Activated gamma-delta T cell treated with Interleukin-2 at 50 U/mL for 16 hours (primary cell): ENCODE measurements around the gene MYL11.

Source experiments
- DNase-seq: peaks from one replicate; pipeline ENCODE4 v3.0.0-alpha.2; 2020

MYL11 gene

DNA sequence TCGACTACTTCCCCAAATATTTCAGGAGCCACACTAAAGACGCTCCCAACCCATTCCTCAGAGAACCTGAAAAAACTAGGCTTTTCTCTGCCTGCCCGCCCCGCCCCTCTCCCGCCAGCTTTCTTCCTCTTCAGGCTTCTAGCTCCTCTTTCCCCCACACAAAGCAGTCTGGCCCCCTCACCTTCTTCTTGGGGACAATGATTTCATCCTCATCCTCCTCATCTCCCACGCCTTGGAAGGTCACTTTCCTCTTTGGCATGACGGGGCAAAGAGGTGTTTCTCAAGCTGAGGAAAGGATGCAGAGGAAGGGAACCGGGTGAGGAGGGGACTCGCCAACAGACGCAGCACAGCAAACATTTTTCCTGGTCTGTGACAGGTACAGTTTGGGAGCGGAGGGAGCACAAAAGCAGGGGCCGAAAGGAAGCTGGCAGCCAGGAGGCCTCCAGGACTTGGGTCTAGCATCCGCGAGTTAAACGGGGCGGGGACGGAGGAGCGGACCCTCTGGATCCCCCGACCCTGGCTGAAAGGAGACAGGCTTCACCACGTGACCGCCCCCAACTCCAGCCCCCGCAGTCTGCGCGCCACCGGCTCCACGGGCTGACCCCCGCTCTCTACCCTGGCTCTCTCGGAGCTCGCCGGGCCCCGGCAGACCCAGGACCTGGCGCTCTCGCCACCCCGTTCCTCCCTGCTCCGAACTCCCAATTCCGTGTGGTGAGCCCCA is 20.0 kb upstream of the MYL11 start:
- DNase-seq: no peak

DNA sequence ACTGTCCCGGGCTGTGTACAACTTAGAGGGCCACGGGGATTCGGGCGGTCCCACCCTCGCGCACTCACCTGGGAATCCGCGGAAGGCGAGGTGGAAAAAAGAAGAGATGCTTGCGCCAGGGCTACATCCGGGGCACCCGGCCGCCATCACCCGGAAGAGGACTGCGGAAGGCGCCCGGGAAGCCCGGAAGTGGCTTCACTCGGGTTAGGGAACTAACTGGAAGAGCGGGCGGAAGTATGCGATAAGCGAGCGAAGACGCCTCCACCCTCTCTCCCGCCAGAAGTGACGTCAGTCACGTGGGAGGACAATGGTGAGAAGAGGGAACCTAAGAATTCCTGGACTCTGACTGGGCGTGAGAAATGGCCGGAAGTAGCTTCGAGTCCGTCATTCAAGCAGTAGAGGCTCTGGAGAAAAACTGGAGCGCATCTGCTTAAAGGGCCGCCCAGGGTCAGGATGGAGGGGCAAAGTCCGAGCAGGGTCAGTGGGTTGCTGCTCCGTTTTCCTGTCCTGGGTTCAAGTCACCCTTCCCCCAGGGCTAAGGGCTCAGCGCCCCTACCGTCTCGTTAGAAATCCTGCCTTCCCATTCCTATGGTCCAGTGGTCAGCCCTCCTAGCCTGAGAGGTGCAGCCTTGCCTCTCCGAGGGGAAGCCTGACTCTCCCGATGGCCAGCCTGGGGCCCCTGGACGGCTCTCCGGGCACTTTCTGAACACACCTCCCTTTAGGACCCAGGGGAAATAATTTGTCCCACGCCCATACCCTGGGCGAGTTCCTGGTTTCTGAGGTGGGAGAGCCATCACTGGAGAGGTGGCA is 19.3 kb upstream of the MYL11 start, which contains the start of gene CD2BP2:
Gene CD2BP2 (minus strand): TSS at position 165 of the 810 bp plus-strand sequence. CDS start 627 bp downstream, outside the sequence.
- peak; percentile 86 for DNase-seq

DNA sequence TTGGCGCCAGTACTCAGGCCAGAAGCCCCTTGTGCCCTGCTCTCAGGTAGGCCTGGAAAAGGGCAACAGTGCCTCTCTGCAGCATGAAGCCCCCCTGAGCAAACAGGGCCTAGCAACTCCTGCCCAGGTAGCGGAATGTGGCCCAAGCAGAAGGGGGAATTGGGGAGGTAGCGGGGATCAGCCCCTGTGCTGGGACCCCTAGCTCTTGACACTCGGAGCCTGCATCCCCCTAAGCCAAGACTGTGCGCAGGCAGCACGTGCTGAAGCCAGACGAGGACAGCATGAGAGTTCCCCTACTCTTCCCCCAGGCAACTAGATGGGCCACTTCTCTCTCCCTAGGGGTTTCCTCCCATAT is 18.7 kb upstream of the MYL11 start:
- DNase-seq: no peak

DNA sequence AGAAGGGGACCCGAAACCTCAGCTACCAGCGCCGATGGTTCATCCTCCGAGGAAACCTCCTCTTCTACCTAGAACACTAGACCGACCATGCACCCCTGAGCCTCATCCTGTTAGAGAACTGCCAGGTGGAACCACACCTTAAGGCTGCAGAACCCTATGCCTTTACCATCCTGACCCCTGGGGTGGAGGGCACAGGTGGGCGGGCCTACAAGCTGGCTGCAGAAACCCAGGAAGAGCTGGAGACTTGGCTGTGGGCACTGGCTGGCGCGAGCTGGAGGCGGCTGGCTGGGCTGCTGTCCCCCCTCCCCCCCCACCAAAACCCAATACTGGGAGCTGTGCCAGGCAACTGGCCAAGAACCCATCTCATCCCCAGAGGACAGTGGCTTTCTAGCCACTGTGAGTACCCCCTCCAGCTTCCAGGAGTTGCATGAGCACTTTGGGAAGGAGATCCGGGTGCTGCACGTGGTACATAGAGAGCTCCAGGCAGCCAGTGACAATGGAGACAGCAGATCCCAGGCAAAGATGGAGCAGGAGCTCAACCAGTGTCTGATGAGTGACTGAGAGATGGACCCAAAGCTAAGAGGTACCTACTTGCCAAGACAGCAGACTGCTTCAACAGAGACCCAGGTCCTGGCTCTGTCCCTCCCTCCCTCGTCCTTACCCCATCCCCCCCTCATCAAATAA is 18.1 kb upstream of the MYL11 start:
- no peak for DNase-seq

DNA sequence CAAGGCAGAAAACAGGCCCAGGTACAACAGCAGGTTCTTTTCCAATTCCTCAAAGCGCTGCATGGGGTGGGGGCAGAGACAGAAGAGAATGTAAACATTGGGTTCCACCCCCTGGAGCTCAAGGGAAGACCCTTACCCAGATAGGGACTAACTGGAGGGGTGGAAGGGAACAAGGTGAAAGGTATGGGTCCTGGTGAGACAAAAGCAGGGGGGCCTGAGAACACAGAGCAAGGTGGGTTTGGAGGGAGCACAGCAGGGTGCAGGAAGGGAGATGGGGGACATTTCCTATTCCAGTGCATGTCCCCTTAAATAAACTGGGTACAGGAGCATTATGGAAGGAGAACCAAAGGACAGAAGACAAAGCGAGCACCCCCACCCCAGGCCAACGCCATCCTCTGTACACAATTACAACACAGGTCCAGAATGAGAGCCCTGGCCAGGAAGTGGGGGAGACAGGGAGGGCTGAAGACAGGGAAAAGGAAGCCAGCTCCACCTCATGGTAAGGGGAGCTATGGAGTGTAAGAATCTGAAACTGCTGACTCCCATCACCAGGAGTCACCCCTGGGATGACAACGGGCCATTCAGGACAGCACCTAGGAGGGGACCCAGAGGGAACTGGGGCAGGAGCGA is 17.4 kb upstream of the MYL11 start:
- DNase-seq: no peak

DNA sequence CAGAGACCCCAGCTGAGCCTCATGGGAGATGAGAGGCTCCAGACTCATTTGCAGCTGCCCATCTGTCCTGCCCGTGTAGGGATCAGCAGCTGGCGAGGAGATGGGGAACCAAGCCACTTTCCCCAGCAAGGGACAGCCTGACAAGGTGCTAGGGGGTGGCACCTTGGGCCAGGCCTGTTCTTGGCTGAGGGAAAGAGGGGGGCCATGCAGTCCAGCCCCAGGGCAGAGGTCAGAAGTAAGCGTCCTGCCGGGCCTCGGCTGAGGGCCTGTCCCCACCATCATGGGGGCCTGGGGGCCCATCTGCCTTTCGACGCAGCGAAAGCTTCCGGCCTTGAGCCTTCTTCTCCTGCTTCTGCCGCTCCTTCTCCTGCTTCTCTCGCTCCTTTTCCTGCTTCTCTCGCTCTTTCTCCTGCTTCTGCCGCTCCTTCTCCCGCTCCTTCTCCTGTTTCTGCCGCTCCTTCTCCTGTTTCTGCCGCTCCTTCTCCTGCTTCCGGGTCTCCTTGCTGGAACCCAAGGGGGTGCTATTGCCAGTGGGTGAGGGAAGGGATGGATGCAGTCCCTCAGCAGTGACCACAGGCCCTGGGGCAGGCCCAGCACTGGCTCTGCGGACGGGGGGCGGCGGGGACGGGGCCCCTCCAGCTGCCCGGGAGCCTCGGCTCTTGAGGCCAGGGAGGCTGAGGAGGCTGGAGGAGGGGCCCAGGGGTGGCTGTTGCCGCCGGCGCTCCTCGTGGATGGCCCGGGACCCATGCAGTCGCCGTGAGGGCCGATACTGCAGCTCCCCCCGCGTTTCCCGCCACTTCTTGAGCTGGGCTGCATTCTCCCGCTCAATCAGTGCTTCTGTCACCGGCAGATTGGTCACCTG is 16.7 kb upstream of the MYL11 start:
- no peak for DNase-seq

DNA sequence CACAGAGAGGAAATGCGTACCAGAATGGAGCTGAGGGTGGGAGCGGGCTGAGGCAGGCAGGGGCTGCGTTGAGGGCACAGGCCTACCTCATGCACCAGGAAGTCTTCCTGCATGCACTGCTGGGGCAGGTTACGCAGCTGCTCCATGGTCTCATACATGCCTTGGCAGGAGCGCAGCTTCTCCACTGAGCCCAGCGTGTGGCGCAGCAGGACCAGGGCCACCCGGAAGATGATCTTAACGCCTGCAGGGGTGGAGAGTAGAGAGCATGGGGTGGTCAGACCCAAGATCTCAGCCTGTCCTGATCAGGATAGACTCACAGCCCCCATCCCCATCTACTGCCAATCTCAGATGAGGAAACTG is 16.0 kb upstream of the MYL11 start:
- DNase-seq: no peak

DNA sequence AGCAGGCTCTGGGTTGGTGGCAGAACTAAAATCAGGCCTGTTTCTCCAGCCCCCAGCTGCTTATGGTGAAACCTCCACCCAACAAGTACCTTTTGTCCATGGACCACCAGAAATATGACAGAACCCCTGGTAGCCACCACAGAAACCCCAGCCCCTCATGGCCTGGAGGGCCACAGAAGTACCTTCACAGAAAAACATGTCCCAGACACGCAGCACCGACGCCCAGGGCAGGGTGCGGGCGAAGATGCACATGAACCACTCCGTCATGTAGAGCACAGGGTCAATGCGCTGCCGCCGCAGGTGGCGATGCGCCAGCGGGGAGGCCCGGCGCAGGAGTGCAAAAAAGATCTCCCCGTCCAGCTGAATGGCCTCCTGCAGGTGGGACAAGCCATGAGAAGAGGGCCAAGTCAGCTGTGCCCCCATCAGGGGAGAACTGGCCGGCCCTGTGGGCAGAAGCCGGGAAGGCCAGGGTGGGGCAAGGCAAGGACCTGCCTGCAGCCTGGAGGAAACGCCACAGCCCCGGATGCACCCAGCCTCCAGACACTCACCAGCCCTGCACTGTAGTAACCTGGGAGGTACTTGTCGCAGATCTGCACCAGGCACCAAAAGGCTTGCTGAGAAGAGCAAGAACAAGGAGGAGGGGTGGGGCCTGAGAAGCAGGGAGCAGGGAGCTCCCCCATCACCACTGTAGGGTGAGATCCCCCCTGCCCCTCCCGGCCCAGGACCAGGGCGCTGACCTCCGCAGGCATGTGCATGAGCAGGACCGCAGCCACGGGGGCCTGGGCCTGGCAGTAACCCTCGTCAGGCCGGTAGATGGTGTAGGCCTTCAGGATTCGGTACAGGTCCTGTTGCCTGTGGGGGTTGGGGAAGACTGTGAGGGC is 15.4 kb upstream of the MYL11 start:
- no peak for DNase-seq

DNA sequence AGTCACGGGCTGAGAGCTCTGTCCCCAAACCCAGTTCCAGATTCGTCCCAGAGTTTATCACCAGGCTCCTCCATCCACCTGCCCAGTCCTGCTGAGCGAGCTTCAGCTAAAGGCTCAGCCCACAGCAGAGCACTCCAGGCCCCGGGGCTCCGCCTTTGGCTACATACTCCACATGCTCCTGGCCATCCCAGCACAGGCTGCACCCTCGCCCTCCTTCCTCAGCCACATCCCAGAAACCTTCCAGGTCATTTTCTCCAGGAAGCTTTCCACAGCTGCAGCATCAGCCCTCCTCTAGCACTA is 14.8 kb upstream of the MYL11 start:
- DNase-seq: no peak

DNA sequence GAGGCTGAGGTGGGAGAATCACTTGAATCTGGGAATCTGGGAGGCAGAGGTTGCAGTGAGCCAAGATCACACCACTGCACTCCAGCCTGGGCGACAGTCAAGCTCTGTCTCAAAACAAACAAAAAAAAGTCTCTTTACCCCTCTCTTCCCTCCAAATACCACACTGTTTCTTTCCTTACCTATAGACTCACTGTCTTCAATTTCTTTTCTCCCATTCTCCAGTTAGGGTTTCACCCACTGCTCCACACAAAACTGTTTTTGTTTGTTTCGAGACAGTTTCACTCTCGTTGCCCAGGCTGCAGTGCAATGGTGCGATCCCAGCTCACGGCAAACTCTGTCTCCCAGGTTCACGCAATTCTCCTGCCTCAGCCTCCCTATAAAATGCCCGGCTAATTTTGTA is 13.4 kb upstream of the MYL11 start:
- DNase-seq: no peak

DNA sequence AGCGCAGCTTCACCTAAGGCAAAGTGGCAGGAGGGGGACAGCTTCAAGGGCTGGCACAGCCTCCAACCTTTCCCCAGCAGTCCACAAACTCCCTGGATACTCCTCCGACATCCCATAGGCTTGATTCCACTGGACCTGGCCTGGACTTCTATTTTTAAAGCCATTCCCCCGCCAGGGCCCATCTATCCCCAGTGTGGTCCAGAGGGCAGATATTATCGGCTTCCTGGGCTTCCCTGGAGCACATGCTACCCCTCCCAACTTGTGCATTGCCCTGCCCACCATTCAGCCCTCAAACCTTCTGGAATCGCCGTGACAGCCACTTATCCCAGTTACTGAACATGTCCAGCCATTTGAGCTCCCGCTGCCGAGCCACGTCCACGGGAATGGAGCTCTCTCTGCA is 9.4 kb upstream of the MYL11 start:
- DNase-seq: no peak

DNA sequence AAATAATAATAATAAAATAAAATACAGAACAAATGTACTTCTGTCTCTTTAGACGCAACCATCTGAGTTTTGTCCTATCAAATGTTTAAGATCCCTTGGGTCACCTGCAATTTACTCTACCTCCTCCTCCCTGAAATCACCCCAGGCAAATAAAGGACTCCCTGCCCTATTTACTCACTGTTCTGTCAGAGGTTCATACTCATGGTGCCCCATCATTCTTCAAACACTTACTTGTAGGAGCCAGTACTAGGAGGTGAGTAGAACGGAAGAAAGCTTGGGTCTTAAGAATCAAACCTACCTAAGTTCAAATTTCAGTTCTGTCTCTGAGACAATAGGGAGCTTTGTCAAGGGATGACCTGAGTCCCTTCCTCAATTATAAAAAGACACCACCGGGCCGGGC is 8.1 kb upstream of the MYL11 start:
- DNase-seq: no peak

DNA sequence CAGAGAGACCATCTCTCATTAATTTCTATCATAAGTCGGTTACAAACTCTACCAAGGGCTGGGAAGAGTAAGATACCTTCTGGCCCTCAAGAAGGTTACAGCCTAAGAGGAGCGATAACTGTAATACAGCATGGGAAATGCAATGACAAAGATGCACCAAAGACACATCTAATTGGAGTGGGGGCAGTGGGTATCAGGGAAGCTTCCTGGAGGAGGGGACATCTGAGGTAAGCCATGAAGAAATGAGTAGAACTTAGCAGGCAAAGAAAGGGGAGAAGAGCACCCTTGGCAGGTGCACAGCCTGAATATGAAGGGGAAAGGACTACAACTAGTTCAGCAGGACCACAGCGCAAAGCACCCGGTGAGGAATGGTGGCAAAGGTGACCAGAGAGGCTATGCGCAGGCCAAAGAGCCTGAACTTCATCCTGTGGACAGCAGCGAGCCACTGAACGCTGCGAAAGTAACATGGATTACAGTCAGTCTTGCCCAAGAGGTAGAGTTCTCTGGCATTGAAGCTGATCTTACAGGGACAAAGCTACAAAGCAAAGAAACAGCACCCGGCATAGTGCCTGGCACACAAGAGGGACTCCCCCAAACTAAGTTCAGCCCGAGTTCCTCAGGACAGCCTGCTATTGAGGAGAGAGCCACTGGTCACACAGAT is 7.1 kb upstream of the MYL11 start:
- no peak for DNase-seq

DNA sequence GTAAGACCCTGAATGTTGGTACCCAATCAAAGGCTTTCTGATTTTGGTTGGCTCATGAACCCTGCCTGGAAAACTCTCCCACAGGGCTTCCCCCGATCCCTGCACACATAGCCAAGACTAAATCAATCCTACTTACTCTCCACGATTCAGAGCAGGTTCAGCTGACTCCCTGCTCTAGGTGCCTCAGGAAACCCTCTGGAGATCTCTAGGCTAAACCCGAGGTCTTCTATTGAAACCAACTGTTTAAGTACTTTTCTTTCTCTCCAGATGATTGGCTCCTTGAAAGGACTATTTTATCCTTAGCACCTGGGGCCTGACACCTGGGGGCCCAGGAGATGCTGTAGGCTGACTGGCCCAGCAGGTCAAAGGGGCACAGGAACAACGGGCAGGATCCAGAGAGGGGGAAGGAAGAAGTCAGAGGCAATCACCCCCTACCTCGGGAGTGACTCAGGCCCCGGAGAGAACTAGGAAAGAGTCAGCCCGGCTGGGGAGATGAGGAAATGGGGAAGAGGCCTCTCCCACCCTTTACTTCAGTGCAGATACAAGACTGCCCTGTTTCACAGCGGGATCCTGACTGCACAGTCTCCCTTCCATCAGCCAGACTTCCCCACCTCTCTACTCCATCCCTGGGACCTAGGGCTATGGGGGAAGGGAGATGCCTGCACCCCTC is 6.3 kb upstream of the MYL11 start:
- no peak for DNase-seq

DNA sequence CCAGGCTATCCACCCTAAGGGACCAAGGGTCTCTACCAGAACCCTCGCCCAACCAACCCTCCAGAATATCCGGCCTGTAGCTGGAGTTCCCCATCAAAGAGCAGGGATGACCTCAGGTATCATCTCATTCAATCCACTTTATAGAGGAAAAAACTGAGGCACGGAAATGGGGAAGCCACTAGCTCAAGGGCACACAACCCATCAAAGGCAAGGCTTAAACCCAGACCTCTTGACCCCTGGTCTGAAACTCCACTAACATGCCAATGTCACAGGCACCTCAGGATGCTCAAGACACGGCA is 5.9 kb upstream of the MYL11 start:
- DNase-seq: no peak

DNA sequence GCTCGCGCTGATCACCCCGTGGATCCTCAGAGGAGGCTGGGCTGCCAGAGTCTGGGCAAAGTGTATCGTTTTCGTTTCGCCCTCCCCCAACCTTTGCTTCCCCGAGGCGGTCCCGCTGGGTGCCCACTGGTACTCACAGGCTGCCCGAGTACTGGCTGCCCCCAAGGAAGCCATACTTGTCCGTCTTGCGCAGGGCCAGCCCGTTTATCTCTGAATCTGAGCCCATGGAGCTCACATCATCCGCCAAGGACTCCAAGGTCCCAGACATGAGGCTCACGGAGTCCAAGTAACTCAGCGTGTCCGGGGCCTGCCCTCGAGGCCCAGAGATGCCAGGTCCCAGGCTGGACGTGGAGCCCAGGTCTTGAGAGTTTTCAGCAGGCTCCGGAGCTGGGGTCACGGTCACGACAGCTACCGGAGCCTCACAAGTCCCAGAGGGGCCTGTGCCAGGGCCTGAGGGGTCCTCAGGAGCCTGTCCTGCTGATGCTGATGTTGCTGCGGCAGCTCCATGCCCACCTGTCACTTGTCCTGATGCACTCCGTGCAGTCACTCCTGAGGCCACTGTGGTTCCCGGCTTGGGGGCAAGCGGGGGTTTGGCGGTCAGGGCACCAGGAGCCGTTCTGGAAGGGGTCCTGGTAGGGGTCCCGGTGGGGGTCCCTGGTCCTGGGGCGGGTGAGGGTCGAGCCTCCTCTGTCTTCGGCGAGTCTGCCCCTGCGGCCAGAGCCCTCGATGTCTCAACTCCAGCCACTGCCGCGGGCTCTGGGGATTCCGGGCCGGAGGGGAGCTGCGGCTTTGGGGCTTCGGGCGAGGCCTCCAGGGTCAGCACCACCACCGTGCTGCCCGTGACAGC is 5.3 kb upstream of the MYL11 start:
- DNase-seq: no peak

DNA sequence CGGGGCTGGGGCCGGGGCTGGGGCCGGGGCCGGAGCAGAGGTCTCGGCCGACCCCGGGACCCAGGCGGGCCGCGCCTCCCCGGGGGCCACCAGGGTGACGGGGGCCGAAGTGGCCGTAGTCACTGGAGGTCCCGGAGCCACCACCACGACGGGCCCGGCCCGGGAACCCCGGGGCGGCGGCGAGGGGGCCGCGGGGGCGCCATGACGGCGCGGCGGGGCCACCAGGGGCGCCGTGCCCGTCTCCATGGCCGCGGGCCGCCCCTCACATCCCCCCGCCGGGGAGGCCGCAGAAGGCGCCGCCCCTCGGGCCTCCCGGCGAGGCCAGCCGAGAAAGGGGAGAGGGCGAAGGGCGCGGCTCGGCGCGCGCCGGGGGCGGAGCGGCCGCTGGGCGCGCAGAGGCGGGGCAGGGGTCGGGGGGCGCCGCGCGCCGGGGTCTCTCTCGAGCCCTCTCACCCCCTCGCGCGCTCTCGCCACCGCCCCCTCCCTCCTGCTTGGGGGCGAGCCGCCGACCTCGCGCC is 4.6 kb upstream of the MYL11 start:
- no peak for DNase-seq

DNA sequence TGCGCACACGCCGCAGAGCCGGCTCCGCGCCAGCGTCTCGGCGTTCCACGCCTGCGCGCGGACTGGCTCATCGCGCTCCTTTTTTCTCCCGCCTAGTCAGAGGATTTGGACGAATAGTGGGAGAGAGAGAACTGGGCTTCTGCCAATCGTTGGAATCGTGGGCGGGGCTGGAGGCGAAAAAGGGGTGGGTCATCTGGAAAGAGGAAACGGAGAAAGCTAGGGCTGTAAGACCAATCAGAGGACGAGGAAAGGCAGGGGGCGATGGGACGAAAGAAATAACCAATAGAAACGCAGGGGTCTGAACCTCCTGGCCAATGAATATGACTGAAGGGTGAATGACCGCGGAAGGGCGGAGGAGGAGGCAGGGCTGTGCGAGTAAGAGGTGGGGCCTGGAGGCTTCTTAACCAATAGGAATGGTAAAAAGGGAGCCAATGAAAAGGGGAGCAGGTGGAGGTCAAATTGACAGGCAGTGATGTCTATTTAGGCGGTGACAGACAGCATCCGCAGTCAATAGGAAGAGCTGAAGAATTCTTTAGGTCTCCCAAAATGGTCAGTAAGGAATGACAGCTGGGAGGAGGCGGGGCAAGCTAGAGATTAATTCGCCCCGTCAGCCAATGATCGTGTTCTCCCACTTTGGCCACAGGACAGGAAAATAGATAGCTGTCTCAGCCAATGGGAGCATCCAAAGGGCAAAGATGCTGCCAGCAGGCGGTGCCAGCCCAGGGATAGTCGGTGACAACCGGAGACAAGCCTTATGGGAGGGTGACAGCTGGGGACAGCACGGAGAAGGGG is 4.0 kb upstream of the MYL11 start, which contains the start of gene TBC1D10B:
Gene TBC1D10B (minus strand): TSS at position 39 of the 792 bp plus-strand sequence. CDS start 311 bp downstream, outside the sequence.
- DNase-seq: peak; percentile 99
